DMS153 treated with DMSO at 0.1 percent for 48 hours (cell line): Measurements from ENCODE around the gene ERMP1.
"Not testable (repeated sequence)": the region's sequence is repeated elsewhere in the genome, so short reads cannot be mapped to it uniquely, and the experiment has no call there.

Experiments
- DNase-seq: peaks from one replicate; lab custom pipeline; 2025; ENCODE audit not compliant: unreplicated experiment; lab: John Stamatoyannopoulos, UW

ERMP1 gene, protein sequence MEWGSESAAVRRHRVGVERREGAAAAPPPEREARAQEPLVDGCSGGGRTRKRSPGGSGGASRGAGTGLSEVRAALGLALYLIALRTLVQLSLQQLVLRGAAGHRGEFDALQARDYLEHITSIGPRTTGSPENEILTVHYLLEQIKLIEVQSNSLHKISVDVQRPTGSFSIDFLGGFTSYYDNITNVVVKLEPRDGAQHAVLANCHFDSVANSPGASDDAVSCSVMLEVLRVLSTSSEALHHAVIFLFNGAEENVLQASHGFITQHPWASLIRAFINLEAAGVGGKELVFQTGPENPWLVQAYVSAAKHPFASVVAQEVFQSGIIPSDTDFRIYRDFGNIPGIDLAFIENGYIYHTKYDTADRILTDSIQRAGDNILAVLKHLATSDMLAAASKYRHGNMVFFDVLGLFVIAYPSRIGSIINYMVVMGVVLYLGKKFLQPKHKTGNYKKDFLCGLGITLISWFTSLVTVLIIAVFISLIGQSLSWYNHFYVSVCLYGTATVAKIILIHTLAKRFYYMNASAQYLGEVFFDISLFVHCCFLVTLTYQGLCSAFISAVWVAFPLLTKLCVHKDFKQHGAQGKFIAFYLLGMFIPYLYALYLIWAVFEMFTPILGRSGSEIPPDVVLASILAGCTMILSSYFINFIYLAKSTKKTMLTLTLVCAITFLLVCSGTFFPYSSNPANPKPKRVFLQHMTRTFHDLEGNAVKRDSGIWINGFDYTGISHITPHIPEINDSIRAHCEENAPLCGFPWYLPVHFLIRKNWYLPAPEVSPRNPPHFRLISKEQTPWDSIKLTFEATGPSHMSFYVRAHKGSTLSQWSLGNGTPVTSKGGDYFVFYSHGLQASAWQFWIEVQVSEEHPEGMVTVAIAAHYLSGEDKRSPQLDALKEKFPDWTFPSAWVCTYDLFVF

DNA sequence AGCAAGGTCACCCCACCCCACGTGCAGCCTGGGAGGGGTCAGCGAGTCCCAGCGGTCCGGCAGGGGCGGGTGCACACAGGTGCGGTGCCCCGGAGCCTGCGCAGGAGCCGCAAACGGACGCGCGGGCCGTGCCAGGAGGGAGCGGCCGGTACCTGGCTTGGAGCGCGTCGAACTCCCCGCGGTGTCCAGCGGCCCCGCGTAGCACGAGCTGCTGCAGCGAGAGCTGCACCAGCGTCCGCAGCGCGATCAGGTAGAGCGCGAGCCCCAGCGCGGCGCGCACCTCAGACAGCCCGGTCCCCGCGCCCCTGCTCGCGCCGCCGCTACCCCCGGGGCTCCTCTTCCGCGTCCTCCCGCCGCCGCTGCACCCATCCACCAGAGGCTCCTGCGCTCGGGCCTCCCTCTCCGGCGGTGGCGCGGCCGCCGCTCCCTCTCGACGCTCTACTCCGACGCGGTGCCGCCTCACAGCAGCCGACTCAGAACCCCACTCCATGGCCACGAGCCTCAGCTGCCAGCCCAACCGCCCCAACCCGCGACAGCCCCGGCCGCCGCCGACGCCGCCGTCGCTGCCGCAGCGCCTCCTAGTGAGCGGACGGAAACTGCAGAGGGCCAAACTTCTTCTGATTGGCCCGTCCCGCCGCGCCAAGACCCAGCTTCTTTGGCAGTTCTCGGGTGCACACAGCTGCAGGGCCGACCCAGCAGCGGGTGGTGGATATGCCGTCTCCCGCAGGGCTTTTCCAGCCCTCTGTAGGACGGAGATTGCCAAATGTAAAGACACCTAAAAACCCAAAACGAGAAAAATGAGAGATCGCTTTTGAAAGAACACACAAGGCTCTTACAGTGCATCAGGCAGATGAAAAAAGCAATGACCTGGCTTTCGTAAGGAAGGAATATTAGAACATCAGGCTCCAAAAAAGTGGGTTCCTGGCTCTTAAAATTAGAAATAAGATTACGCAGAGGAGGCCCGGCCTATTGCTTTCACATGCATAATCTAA is at the start of gene ERMP1:
Gene ERMP1 (minus strand): TSS at position 580 of the 992 bp plus-strand sequence. CDS start 90 bp downstream, at position 490.
- DNase-seq: peak; percentile 83

DNA sequence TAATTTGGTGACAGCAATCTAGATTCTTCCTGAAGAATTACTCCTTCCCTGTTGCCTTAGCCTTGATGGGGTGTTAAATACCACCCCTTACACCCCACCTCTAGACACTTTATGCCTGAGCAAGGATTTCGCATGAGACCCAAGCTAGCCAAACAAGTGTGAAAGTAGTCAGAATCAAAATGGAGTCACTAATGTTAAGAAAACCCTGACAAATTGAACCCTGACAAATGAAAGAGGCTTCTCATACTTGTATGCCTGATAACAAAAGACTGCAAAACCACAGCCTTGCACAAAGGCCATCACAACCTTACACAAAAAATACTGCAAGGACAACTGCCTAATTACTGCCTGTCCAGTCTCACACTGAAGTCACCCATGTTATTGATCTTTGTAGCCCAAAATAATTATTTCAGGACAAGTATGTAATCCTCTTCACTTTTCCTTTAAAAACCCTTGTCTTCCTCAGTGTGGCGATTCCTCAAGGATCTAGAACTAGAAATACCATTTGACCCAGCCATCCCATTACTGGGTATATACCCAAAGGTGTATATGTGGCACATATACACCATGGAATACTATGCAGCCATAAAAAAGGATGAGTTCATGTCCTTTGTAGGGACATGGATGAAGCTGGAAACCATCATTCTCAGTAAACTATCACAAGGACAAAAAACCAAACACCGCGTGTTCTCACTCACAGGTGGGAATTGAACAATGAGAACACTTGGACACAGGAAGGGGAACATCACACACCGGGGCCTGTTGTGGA is 49.5 kb upstream of the ERMP1 start:
- not testable (repeated sequence) for DNase-seq

DNA sequence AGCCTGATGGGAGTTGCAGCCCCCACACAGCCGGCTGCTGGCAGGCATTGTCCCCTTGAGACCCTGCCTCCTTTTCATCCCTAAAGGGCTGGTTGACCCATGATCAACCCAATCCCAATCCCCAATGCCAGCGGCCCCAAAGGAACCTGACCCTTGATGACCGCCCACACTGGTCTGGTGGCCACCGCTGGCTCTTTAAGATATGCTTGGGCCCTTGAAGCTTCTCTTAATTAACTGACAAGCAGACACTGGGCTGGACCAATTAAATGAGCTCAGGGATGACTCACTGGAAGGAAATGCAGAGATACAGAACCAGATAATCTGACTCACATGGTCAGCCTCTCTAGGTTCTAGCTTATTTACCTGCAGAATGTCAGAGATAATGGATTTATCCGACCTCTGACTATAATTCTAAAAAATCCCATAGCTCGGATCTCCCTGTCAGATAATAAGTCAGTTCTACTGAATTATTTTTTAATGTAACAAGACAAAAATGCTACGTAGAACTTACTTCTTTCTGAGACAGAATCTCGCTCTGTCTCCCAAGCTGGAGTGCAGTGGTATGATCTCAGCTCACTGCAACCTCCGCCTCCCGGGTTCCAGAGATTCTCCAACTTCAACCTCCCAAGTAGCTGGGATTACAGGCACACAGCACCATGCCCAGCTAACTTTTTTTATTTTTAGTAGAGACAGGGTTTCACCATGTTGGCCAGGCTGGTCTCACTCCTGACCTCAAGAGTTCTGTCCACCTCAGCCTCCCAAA is 46.7 kb upstream of the ERMP1 start:
- no peak for DNase-seq

DNA sequence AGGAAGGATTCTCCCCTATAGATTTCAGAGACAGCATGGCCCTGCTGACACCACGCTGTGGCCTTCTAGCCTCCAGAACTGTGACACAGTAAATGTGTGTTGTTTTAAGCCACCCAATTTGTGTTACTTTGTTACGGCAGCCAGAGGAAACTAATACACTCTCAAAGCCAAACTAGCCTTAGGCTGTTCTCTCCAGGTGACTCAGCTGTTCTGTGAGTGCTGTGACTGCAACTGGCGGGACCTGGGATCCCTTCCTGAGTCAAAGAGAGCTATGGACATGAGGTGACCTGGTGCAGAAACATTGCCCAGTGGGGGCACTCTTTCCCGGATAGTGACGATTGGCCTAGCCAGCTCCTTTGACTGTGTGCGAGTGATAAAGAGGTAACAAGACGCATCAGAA is 43.8 kb upstream of the ERMP1 start:
- DNase-seq: no peak

DNA sequence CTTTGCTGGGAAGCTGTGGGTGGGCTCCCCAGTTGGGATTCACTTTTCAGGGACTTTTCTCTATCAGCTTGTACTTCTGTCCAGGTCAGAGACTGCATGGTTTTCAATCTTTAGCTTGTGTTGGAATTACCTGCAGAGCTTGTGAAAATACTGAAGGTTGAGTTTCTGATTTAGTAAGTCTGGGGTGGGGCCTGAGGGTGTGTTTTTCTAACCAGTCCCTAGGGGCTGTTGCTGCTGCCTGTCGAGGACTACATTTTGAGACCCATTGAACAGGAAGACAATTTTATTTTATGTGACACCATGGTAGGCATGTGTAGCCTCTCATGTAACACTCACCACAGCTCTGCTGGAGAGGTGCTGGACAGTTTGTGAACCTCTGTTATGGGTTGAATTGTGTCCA is 43.1 kb upstream of the ERMP1 start:
- DNase-seq: no peak

DNA sequence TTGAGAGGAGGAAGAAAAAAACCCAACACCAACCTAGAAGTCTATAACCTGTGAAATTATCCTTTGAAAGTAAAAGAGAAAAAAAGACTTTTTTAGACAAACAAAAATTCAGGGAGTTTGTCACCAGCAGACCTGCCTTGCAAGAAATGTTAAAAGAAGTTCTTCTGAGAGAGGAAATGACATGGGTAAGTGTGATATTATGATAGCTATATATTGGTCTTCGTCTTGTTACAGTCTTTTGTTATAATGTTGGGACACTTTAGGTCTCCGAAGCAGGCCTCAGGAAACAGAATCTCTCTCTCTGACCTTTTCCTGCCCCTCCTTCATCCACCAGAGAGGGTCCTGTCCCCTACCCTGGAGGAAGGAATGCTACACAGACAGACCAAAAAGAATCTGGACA is 41.1 kb upstream of the ERMP1 start:
- DNase-seq: no peak

DNA sequence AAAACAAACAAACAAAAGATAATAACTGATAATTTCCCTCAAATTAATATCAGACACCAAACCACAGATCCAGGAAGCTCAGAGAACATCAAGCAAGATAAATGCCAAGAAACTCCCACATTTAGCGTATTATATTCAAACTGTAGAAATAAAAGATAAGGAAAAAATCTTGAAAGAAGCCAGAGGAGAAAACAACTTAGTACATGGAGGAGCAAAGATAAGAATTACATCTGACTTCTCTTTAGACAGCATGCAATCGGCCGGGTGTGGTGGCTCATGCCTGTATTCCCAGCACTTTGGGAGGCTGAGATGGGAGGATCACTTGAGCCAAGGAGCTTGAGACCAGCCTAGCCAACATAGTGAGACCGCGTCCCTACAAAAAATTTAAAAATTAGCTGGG is 40.5 kb upstream of the ERMP1 start:
- DNase-seq: no peak

- no peak for DNase-seq
Observed at GRCh38 chr9:5872511-5872910, 39.6 kb upstream of the ERMP1 start.

- no peak for DNase-seq
Observed at GRCh38 chr9:5871785-5872184, 38.9 kb upstream of the ERMP1 start.

DNA sequence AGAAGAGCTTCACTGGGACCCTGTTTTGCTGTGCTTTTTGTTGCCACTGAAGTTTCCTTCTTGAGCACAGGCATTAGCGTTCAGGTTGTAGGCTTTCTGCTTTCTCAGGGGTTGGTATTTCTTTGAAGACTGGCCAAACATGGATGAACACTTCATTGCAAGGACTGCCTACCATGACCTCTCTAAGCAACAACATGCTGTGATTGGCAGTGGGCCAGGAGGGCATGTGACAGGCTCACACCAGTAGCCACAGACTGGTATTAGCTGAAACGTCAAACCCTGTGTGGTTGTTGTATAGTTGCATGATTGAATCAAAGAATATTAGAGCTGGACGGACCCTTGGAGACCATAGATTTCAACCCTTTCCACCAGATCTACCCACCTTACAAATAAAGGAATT is 37.8 kb upstream of the ERMP1 start:
- DNase-seq: no peak

GRCh38 chr9:5870020-5870339 is 37.1 kb upstream of the ERMP1 start:
- DNase-seq: no peak

DNA sequence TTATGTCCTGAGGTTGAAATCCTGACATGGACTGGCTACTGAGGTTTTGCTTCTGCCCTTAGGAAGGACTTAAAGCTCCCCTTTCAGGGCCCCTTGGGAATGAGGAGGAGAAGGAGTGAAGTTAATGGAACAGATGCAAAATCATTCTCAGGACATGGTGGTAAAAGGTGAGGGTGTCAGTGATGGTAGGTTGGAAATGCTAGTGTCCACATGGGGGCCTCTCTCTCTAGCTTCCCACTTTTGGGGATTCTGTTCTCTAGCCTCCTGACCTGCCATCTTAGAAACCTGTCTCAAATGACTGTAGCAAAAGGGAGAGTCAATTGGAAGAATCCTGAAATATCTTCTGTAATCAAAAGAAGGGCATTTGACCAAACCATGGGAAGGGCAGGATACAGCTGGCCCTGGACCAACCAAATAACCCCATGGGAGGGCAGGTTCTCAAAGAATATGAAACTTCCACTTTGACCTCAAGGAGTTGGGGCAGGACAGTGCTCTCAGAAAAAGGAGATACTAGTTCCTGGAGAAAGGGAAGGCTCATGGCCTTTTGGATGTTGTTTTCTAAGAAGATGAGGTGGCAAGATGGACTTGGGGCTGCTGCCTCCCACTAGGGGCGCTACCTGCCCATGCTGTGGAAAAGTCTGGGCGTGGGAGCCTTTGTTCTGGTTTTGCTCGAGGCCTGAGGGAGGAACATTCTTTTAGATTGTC is 36.5 kb upstream of the ERMP1 start:
- no peak for DNase-seq

DNA sequence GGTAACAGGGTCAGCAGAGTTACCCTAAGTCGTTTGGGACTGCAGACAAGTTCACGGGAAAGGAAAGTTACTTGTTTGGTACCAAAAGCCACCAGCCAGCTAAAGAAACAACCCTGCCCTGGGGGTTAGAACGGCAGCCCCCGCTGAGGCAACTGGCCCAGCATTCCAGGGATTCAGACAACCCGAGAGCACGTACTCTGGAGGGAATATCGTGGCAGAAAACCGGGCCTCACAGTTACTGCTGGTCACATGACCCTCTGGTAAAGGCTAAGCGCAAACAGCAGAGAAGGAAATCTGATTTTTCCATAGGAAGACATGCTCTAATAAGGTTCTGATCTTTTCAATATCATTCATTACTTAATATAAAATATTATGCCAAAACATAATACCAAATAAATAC is 35.3 kb upstream of the ERMP1 start:
- DNase-seq: no peak

DNA sequence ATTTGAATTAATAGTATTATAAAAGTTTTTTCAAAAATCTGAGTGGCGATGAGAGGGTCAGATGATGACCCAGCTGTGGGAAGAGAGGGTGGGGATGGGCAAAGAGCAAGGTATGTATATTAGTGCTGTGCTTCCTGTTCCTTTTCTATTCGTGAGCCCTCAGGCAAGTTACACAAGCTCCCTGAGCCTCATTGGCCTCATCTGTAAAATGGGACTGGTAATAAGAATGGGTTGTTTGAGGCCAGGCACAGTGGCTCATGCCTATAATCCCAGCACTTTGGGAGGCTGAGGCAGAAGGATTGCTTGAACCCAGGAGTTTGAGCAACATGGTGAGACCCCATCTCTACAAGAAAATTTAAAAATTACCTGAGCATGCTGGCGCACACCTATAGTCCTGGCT is 33.8 kb upstream of the ERMP1 start:
- no peak for DNase-seq

- no peak for DNase-seq
Observed at GRCh38 chr9:5866272-5866671, 33.4 kb upstream of the ERMP1 start.

DNA sequence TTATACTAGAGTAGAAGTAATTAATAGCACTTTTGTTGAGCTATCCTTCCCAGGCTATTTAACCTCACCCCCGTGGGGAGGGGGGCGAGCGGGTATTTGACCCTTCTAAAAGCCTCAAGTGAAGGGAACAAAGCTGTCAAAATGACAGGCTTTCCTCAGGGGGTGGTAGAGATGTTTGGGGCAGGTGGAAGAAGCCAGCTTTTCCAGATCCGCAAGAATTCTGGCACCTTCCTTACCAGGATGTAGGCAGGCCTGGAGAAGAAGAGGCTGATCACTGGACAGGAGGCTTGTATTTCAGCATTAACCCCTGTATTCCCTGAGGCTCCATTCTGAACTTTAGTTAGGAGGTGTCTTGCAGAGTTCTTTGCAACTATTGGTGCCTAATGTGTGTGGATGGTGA is 31.5 kb upstream of the ERMP1 start:
- DNase-seq: no peak

- DNase-seq: no peak
Observed at GRCh38 chr9:5863092-5863746, 30.3 kb upstream of the ERMP1 start.

DNA sequence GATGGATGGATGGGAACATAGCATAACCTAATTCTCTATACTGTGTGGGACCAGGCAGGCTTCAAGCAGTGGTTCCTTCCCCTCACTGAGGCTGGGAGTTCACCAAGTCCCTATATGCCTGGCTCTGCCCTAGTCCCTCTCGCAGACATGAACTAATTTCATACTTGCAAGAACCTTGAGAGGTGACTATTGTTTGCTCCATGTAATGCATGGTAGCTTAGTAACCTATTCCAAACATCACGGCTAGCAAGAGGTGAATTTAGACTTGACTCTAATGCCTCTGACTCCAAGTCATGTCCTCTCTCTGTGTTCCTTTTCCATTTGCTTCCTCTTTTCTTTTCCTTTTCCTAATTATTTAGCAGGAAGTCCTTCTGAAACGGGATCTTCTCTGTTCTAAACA is 25.9 kb upstream of the ERMP1 start:
- no peak for DNase-seq
